Hepatocyte (in vitro differentiated cells): ENCODE results near the gene RPS17. TPM values are rescaled to one million over a fixed set of nuclear protein-coding genes. Genes with fewer than 3 reads are reported as not detected.

Experiments used
- DNase-seq: peaks from one replicate; pipeline ENCODE4 v3.0.0-alpha.2; 2016; ENCODE audit warnings: low spot score
- H2AFZ ChIP-seq: fragments of 200-600 bp; sonication (generic); 2 replicates; pipeline ENCODE4 v1.6.0; 2016; ENCODE audit warnings: antibody characterized with exemption, mild to moderate bottlenecking
- H3K27ac ChIP-seq: fragments of 200-600 bp; sonication (generic); 2 replicates; pipeline ENCODE4 v1.5.1; 2016; ENCODE audit warnings: mild to moderate bottlenecking
- H3K27me3 ChIP-seq: fragments of 200-600 bp; sonication (generic); 2 replicates; pipeline ENCODE4 v1.6.1; 2016
- H3K36me3 ChIP-seq: fragments of 200-600 bp; sonication (generic); replicated peaks from 2 replicates; pipeline ENCODE4 v1.5.1; 2016; ENCODE audit warnings: low read depth; ENCODE audit not compliant: insufficient read depth
- H3K4me1 ChIP-seq: fragments of 200-600 bp; sonication (generic); 2 replicates; pipeline ENCODE4 v1.5.1; 2016; ENCODE audit warnings: mild to moderate bottlenecking, moderate library complexity; ENCODE audit not compliant: insufficient read depth
- H3K4me2 ChIP-seq: fragments of 200-600 bp; sonication (generic); 2 replicates; pipeline ENCODE4 v1.6.0; 2016
- H3K4me3 ChIP-seq: fragments of 200-600 bp; sonication (generic); 2 replicates; pipeline ENCODE4 v1.5.1; 2016; ENCODE audit warnings: mild to moderate bottlenecking
- H3K79me2 ChIP-seq: fragments of 200-600 bp; sonication (generic); 2 replicates; pipeline ENCODE4 v1.6.0; 2017; ENCODE audit warnings: mild to moderate bottlenecking
- H3K9me2 ChIP-seq: fragments of 200-600 bp; sonication (generic); replicated peaks from 2 replicates; pipeline ENCODE4 v1.6.0; 2017; ENCODE audit warnings: mild to moderate bottlenecking; ENCODE audit not compliant: insufficient read depth
- H3K9me3 ChIP-seq: fragments of 200-600 bp; sonication (generic); 2 replicates; pipeline ENCODE4 v1.5.1; 2016; ENCODE audit warnings: low read depth, mild to moderate bottlenecking
- H4K20me1 ChIP-seq: fragments of 200-600 bp; sonication (generic); 2 replicates; pipeline ENCODE4 v1.6.0; 2016; ENCODE audit warnings: mild to moderate bottlenecking; ENCODE audit not compliant: insufficient read depth, poor library complexity, severe bottlenecking
- EZH2 ChIP-seq: fragments of 200-600 bp; sonication (generic); IDR thresholded peaks from 2 replicates; pipeline ENCODE4 v1.6.1; 2016; ENCODE audit warnings: antibody characterized with exemption, mild to moderate bottlenecking, borderline replicate concordance
- EZH2phosphoT487 ChIP-seq: fragments of 200-600 bp; sonication (generic); IDR thresholded peaks from one replicate; pipeline ENCODE4 v1.6.1; 2018; ENCODE audit warnings: antibody characterized with exemption, mild to moderate bottlenecking, low read depth, moderate library complexity; ENCODE audit not compliant: unreplicated experiment, severe bottlenecking
- WGBS: methylation state at CpG from one replicate; pipeline ENCODE4 v1.1.6; 2016; ENCODE audit warnings: low lambda C conversion rate; ENCODE audit errors: missing lambda C conversion rate; 5-methylcytosine and 5-hydroxymethylcytosine counted together
- polyA plus RNA-seq: library from polyadenylated mRNA; unstranded; fragments of >200 nt; fragmentation: Nextera tagmentation; extraction: Ambion mirVana; gene quantifications from 2 replicates; pipeline ENCODE4 v1.2.1, GENCODE V29; 2016
- total RNA-seq: library from RNA; depleted of rRNA; stranded (reverse); fragments of >200 nt; gene quantifications from 2 replicates; pipeline ENCODE4 v1.2.3, GENCODE V29; 2014
- TF ChIP-seq, protein P1 (sequence below): fragments of 200-600 bp; sonication (generic); IDR thresholded peaks from 2 replicates; pipeline ENCODE4 v1.5.1; 2016; ENCODE audit warnings: antibody characterized with exemption, mild to moderate bottlenecking; ENCODE audit not compliant: poor library complexity

The RPS17 gene
- total and polyA plus RNA-seq, 2 experiments from 2014 or later = 453 to 2,046 TPM

DNA sequence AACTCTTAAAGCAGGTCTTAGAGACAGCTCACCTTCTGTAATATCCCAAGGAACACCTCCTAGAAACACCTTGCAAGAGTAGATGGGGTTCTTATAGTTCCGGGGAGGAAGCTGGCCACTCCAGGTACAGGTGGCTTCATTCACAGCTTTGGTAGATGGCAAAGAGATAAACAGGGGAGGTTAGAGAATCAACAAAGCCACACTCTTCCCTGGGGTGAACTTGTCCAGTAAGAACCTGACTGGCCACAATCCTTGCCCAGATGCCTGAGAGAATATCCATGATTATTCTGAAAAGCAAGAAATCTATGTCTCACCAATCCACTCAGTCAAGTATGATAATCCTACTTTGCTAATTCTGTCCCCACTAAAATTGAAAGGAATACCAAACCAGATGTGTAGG is 13.6 kb upstream of the RPS17 start:
- H2AFZ ChIP-seq = no peak overlapping the region
- no peak for DNase-seq
- H3K4me3 ChIP-seq = no peak overlapping the region
- no peaks in the 10 kb centered on the region for H4K20me1 ChIP-seq
- no peaks in the 10 kb centered on the region for H3K36me3 ChIP-seq
- H3K79me2 ChIP-seq = no peaks in the 10 kb centered on the region
- no peaks in the 10 kb centered on the region for H3K9me3 ChIP-seq
- H3K27me3 ChIP-seq = peaks cover 6% of the 10 kb centered on the region
- no peaks in the 10 kb centered on the region for H3K9me2 ChIP-seq
- TF ChIP-seq EZH2phosphoT487 = no peak
- TF ChIP-seq, protein P1, sequence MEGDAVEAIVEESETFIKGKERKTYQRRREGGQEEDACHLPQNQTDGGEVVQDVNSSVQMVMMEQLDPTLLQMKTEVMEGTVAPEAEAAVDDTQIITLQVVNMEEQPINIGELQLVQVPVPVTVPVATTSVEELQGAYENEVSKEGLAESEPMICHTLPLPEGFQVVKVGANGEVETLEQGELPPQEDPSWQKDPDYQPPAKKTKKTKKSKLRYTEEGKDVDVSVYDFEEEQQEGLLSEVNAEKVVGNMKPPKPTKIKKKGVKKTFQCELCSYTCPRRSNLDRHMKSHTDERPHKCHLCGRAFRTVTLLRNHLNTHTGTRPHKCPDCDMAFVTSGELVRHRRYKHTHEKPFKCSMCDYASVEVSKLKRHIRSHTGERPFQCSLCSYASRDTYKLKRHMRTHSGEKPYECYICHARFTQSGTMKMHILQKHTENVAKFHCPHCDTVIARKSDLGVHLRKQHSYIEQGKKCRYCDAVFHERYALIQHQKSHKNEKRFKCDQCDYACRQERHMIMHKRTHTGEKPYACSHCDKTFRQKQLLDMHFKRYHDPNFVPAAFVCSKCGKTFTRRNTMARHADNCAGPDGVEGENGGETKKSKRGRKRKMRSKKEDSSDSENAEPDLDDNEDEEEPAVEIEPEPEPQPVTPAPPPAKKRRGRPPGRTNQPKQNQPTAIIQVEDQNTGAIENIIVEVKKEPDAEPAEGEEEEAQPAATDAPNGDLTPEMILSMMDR = no peak
- no peak for TF ChIP-seq EZH2
- H3K4me1 ChIP-seq = no peaks in the 10 kb centered on the region
- WGBS = 80% methylated on average over 1 of the region's 1 CpG
- H3K4me2 ChIP-seq = no peak overlapping the region
- H3K27ac ChIP-seq = no peak overlapping the region

DNA sequence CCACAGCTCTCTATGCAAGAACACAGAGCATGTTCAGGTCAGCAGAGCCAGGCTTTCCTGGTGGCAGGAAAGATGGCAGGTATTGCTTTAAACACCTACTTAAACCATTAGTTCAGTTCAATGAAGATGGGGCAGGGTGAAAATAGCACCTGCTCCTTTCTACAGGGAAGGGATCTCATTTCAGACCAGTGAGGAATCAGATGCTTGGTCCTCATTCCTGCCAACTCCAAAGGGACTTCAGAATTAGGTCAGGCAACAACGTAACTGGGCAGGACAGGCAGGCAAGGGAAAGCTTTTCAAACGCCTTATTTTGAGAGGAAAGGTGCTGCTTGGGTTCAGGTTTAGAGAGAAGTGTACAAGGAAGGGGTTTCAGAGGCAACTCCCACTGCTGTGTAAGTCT is 12.6 kb upstream of the RPS17 start:
- Histone ChIP-seq H3K4me3 (no peak overlapping the region), H3K4me2 (no peak overlapping the region), H3K4me1 (no peaks in the 10 kb centered on the region), H3K9me2 (no peaks in the 10 kb centered on the region), H3K79me2 (no peaks in the 10 kb centered on the region), H2AFZ (no peak overlapping the region), H3K27me3 (peaks cover 6% of the 10 kb centered on the region), H3K36me3 (no peaks in the 10 kb centered on the region), H3K27ac (no peak overlapping the region), H4K20me1 (no peaks in the 10 kb centered on the region), H3K9me3 (no peaks in the 10 kb centered on the region)
- 75% methylated on average over 2 of the region's 2 CpGs for WGBS
- TF ChIP-seq, protein P1 = no peak
- no peak for TF ChIP-seq EZH2phosphoT487
- TF ChIP-seq EZH2 = no peak
- no peak for DNase-seq

DNA sequence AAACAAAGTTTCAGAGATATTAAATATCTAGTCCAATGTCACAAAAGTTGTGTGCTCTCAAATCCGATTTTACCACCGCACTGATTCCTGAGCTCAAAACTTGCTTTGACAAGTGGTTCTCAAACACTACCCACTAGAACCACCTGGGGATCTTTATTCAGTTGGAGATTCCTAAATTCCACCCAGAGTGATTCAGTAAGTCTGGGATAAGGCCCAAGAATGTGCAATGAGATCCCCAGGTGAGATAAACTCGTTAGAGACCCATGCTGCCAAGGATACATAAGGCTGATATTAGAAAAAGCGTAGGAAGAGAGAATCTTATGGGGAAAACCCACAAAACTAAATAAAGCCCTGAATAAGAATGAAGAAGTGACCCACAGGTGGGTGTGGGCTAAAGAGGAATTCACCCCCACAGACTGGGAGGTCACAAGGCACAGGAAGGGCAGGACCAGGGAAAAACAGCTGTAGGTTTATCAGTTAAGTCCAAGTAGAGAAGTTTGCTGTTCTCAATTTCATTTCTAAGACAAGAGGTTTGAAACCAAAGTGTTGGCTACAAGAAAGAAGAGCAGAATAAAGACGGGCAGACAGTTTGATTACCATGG is 11.5 kb upstream of the RPS17 start:
- no peak for DNase-seq
- Histone ChIP-seq H3K36me3 (no peaks in the 10 kb centered on the region), H3K4me3 (no peak overlapping the region), H3K79me2 (no peaks in the 10 kb centered on the region), H3K9me2 (no peaks in the 10 kb centered on the region), H3K27me3 (peaks cover 6% of the 10 kb centered on the region), H3K27ac (no peak overlapping the region), H3K9me3 (no peaks in the 10 kb centered on the region), H2AFZ (no peak overlapping the region), H3K4me2 (no peak overlapping the region), H3K4me1 (no peaks in the 10 kb centered on the region), H4K20me1 (no peaks in the 10 kb centered on the region)
- 72% methylated on average over 5 of the region's 5 CpGs for WGBS
- TF ChIP-seq, protein P1 = no peak
- TF ChIP-seq EZH2 (no peak), EZH2phosphoT487 (no peak)
